Transverse colon (tissue), 4 donors: ENCODE measurements around the gene PXDC1. TPM values are rescaled to one million over a fixed set of nuclear protein-coding genes. Genes with fewer than 3 reads are reported as not detected.
"Not testable (repeated sequence)": the region's sequence is repeated elsewhere in the genome, so short reads cannot be mapped to it uniquely, and the experiment has no call there.

Source experiments
- DNase-seq: peaks from one replicate; pipeline ENCODE4 v3.0.0-alpha.2; 2019
- H3K27ac ChIP-seq, 4 donors: fragments of 200-600 bp; sonication (generic); 2 replicates each; pipeline ENCODE4 v1.5.1; 2016 to 2018; ENCODE audit warnings: inconsistent platforms in 4 of 4
- H3K27me3 ChIP-seq: fragments of 200-600 bp; sonication (generic); 2 replicates; pipeline ENCODE4 v1.5.1; 2017; ENCODE audit warnings: inconsistent platforms
- H3K36me3 ChIP-seq, 4 donors: fragments of 200-600 bp; sonication (generic); 2 replicates each; pipeline ENCODE4 v1.5.1; 2017 to 2019; ENCODE audit warnings: inconsistent platforms in 4 of 4
- H3K4me1 ChIP-seq, 4 donors: fragments of 200-600 bp; sonication (generic); 2 replicates each; pipeline ENCODE4 v1.5.1; 2017 to 2020; ENCODE audit warnings: inconsistent platforms in 4 of 4
- H3K4me3 ChIP-seq, 4 donors: fragments of 200-600 bp; sonication (generic); 1 replicate in 1 of 4; 2 replicates in 3 of 4; pipeline versions ENCODE4 v1.5.1 to v1.6.1; 2017 to 2019; ENCODE audit warnings: inconsistent platforms in 4 of 4
- H3K9me3 ChIP-seq, 2 donors: fragments of 200-600 bp; sonication (generic); 2 replicates each; pipeline ENCODE4 v1.5.1; 2017 to 2019; ENCODE audit warnings: inconsistent platforms in 2 of 2
- EP300 ChIP-seq: sonication (generic); formaldehyde crosslinking; IDR thresholded peaks from one replicate; pipeline ENCODE4 v1.6.1; 2017; ENCODE audit warnings: antibody characterized with exemption, low read depth
- POLR2A ChIP-seq: fragments of 450-650 bp; IDR thresholded peaks from one replicate; pipeline ENCODE4 v1.6.1; 2016; ENCODE audit warnings: antibody characterized with exemption, mild to moderate bottlenecking, moderate library complexity
- POLR2AphosphoS5 ChIP-seq, 3 donors: sonication (generic); formaldehyde crosslinking; IDR thresholded peaks; one replicate each; pipeline ENCODE4 v1.6.1; 2016; ENCODE audit warnings: antibody characterized with exemption in 3 of 3
- WGBS, 2 donors: methylation state at CpG; one replicate each; pipeline ENCODE4 v1.1.5; 2018; ENCODE audit warnings: low coverage in 1 of 2; 5-methylcytosine and 5-hydroxymethylcytosine counted together
- in situ Hi-C, 4 donors: fragments of 200-750 bp; cut with MboI; loops; one replicate each; pipeline versions ENCODE4 v1.15.0 to v1.15.1; 2017; ENCODE audit warnings: low sequenced_read_pairs in 3 of 4, low pct_ligation_motif_present in 1 of 4, low pct_unique_long_range_greater_than_20kb in 1 of 4
- intact Hi-C: fragments of 100-400 bp; cut with DNase I; formaldehyde crosslinking; loops from one replicate; pipeline ENCODE4 v1.15.1; 2023; ENCODE audit warnings: low total_unique reads
- total RNA-seq, 4 donors: library from RNA; depleted of rRNA; stranded (reverse); fragments of >200 nt; gene quantifications; one replicate each; pipeline ENCODE4 v1.1.0, GENCODE V29; 2016
- TF ChIP-seq, protein P1 (sequence below), 5 experiments: fragments of 200-600 bp in 3 of 5; fragments of 450-650 bp in 2 of 5; sonication (generic) in 3 of 5; IDR thresholded peaks; 1 replicate in 2 of 5; 2 replicates in 3 of 5; pipeline ENCODE4 v1.5.1; 2016 to 2017; ENCODE audit warnings: antibody characterized with exemption in 5 of 5, inconsistent platforms in 3 of 5, mild to moderate bottlenecking in 2 of 5, moderate library complexity in 1 of 5

The PXDC1 gene
- total RNA-seq, 4 donors from 2014 or later = 14.6 to 85.4 (median 44.3) TPM

DNA sequence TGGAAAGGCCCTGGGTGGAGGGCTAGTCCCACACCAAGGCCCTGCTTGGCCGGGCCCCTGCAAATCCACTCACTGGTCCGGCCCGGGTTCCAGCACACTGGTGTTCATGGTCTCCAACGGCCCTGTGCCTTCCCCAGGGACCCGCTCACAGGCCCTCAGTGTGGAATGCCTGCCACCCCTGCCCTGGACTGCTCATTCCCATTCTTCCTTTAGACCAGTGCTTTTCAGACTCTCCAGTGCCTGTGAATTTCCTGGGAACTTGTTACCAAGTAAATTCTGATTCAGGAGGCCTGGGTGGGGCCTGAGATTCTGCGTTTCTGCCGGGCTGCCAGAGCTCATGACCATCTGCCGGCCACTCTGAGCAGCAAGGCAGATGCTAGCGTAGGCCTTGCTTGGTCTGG, 5.7 kb upstream of the PXDC1 start:
- no peaks in the 10 kb centered on the region for H3K9me3 ChIP-seq
- no peak for DNase-seq
- no peaks in the 10 kb centered on the region for H3K36me3 ChIP-seq
- no peak overlapping the region for H3K27ac ChIP-seq
- H3K27me3 ChIP-seq = no peaks in the 10 kb centered on the region
- H3K4me3 ChIP-seq = no peak overlapping the region
- peaks cover 0 to 16% (median 4%) of the 10 kb centered on the region in 4 donors for H3K4me1 ChIP-seq
- WGBS, 2 donors = 88% methylated on average over 9 of the region's 9 CpGs; no CpG with 5 or more reads in 1 of the 2 donors
- in situ Hi-C loops = no loop called here
- TF ChIP-seq POLR2A (no peak), POLR2AphosphoS5 (IDR thresholded peaks at IDR 0.05) (no peak), EP300 (no peak)
- TF ChIP-seq, protein P1, sequence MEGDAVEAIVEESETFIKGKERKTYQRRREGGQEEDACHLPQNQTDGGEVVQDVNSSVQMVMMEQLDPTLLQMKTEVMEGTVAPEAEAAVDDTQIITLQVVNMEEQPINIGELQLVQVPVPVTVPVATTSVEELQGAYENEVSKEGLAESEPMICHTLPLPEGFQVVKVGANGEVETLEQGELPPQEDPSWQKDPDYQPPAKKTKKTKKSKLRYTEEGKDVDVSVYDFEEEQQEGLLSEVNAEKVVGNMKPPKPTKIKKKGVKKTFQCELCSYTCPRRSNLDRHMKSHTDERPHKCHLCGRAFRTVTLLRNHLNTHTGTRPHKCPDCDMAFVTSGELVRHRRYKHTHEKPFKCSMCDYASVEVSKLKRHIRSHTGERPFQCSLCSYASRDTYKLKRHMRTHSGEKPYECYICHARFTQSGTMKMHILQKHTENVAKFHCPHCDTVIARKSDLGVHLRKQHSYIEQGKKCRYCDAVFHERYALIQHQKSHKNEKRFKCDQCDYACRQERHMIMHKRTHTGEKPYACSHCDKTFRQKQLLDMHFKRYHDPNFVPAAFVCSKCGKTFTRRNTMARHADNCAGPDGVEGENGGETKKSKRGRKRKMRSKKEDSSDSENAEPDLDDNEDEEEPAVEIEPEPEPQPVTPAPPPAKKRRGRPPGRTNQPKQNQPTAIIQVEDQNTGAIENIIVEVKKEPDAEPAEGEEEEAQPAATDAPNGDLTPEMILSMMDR (IDR thresholded peaks at IDR 0.05) = no peak
- intact Hi-C loops = no loop called here

DNA sequence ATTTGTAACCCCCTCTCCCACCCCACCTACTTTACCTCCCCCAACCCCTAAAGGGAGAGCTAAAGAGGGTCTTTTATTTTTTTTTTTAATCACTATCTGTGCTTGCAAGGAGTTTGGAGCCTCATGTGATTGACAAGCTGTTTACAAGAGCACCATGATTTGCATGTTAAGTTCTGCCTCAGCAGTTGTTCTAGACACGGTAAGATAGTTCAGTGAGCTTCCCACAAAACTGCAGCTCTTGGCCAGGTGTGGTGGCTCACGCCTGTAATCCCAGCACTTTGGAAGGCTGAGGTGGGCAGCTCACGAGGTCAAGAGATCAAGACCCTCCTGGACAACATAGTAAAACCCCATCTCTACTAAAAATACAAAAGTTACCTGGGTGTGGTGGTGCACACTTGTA, 5.0 kb upstream of the PXDC1 start:
- no peak overlapping the region for H3K4me3 ChIP-seq
- peaks cover 0 to 16% (median 7%) of the 10 kb centered on the region in 4 donors for H3K4me1 ChIP-seq
- no peaks in the 10 kb centered on the region for H3K9me3 ChIP-seq
- intact Hi-C loops (no loop called here), in situ Hi-C loops (no loop called here)
- DNase-seq = no peak
- H3K27ac ChIP-seq = no peak overlapping the region
- 59% methylated on average over 3 of the region's 3 CpGs; no CpG with 5 or more reads in 1 of the 2 donors for WGBS, 2 donors
- no peaks in the 10 kb centered on the region for H3K27me3 ChIP-seq
- no peaks in the 10 kb centered on the region for H3K36me3 ChIP-seq
- TF ChIP-seq POLR2A (no peak), POLR2AphosphoS5 (IDR thresholded peaks at IDR 0.05) (no peak), EP300 (no peak)
- TF ChIP-seq, protein P1 (IDR thresholded peaks at IDR 0.05) = no peak

DNA sequence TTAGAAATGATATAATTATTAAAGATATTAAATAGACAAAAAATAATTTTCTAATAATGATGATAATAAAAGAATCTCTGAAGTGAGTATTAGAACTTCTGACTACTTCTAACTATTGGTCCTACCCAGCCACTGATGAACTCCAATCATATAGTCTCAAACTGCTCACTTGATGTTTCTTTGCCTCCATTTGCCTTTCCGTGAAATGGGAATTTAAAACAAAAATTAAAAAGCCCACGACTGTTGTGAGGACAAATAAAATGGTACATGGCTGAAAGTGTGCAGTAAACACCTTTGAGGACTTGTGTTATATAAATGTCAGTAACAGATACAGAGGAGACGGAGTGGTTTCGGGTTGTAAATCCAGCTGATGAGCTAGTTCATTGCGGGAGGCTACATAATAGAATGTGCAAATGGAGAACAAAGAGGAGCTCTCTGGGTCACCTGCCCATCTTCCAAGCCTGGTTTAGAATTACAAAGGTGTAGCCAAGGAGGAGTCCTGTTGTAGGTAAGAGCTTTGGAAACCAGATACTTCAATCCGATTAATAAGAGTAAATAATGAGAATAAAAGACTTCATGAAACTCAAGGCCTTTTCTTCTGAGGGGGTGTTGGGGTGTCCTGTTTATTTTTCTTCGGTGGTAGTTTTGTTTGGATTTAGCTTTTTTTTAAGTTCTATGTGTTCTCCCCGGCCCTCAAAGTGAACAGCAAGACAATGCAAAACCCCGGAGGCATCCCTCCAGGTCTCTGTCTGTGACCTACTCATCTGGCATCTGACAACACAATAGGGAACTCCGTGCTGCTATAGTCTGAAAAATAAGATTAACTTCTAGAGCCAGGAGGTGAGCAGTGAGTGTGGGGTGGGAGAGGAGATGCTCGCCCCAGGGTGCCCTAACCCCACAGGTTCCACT, 4.4 kb upstream of the PXDC1 start:
- no peak overlapping the region for H3K4me3 ChIP-seq
- peaks cover 6% of the 10 kb centered on the region for H3K27me3 ChIP-seq
- no peaks in the 10 kb centered on the region for H3K36me3 ChIP-seq
- 60 to 68% methylated on average over 10 to 11 of the region's 11 CpGs for WGBS, 2 donors
- no peak overlapping the region for H3K27ac ChIP-seq
- intact Hi-C loops = no loop called here
- TF ChIP-seq POLR2AphosphoS5 (IDR thresholded peaks at IDR 0.05) (no peak), POLR2A (no peak), EP300 (no peak)
- TF ChIP-seq, protein P1 (IDR thresholded peaks at IDR 0.05) = no peak
- no peaks in the 10 kb centered on the region for H3K9me3 ChIP-seq
- DNase-seq = no peak
- in situ Hi-C loops = no loop called here
- H3K4me1 ChIP-seq = peaks cover 0 to 19% (median 13%) of the 10 kb centered on the region in 4 donors

DNA sequence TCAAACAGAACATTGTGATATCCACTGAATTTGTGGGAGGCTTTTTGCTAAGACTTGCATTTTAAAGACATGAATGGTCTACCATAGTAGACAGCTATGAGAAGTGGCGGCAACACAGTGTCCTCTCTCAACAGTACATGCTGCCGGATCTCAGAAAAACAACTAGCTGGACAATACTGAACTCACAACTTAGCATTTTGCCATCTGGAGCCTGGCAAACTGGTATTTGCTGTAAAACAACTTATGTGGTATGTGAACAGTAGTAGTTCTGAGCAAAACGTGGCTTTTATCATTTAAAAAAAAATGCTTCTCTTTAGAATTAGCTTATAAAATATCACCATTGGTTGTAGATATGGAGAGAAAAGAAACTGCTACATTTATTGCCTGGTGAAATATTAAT, 3.3 kb upstream of the PXDC1 start:
- Histone ChIP-seq H3K27me3 (peaks cover 16% of the 10 kb centered on the region), H3K4me3 (no peak overlapping the region), H3K36me3 (no peaks in the 10 kb centered on the region), H3K27ac (no peak overlapping the region), H3K4me1 (peaks cover 0 to 29% (median 21%) of the 10 kb centered on the region in 4 donors), H3K9me3 (no peaks in the 10 kb centered on the region)
- intact Hi-C loops = no loop called here
- 50 to 76% methylated on average over 1 to 3 of the region's 3 CpGs for WGBS, 2 donors
- DNase-seq = no peak
- TF ChIP-seq POLR2AphosphoS5 (IDR thresholded peaks at IDR 0.05) = no peak
- TF ChIP-seq POLR2A = no peak
- TF ChIP-seq, protein P1 (IDR thresholded peaks at IDR 0.05) = no peak
- no peak for TF ChIP-seq EP300
- in situ Hi-C loops = no loop called here

DNA sequence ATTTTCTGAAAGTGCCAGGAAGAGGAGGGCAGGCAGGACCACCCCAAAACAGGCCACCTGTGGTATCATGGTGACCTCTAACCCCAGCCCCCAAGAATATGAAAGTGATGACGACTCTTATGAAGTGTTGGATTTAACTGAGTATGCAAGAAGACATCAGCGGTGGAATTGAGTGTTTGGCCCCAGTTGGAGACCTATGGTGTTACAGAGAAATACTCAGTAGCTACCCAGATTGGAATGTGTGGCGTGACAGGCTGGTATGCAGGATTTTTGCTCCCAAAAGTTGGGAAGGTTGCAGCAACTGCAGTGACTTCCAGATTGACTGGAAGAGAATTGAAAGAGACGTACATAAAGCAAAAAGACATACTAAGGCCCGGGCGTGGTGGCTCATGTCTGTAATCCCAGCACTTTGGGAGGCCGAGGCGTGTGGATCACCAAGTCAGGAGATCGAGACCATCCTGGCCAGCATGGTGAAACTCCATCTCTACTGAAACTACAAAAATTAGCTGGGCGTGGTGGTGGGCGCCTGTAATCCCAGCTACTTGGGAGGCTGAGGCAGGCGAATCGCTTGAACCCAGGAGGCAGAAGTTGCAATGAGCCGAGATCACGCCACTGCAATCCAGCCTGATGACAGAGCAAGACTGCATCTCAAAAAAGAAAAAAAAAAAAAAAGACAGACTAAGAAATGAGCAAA, 2.7 kb upstream of the PXDC1 start:
- peaks cover 0 to 35% (median 25%) of the 10 kb centered on the region in 4 donors for H3K4me1 ChIP-seq
- intact Hi-C loops, H3K9me3 ChIP-seq, H3K4me3 ChIP-seq, in situ Hi-C loops, H3K36me3 ChIP-seq, DNase-seq: not testable (repeated sequence)
- peaks cover 16% of the 10 kb centered on the region for H3K27me3 ChIP-seq
- peak overlapping the region in 3 of 4 donors; percentile 91 to 92 (median 92) for H3K27ac ChIP-seq
- 90 to 96% methylated on average over 3 to 15 of the region's 15 CpGs for WGBS, 2 donors
